GM18498 (cell line): Measurements from ENCODE around the gene PLK5.

Experiments used
- ATAC-seq: cut with Tn5 transposase; IDR thresholded peaks from one replicate; pipeline ENCODE4 v1.9.1; 2021; ENCODE audit warnings: mild to moderate bottlenecking, moderate library complexity; ENCODE audit not compliant: unreplicated experiment

The PLK5 gene

DNA sequence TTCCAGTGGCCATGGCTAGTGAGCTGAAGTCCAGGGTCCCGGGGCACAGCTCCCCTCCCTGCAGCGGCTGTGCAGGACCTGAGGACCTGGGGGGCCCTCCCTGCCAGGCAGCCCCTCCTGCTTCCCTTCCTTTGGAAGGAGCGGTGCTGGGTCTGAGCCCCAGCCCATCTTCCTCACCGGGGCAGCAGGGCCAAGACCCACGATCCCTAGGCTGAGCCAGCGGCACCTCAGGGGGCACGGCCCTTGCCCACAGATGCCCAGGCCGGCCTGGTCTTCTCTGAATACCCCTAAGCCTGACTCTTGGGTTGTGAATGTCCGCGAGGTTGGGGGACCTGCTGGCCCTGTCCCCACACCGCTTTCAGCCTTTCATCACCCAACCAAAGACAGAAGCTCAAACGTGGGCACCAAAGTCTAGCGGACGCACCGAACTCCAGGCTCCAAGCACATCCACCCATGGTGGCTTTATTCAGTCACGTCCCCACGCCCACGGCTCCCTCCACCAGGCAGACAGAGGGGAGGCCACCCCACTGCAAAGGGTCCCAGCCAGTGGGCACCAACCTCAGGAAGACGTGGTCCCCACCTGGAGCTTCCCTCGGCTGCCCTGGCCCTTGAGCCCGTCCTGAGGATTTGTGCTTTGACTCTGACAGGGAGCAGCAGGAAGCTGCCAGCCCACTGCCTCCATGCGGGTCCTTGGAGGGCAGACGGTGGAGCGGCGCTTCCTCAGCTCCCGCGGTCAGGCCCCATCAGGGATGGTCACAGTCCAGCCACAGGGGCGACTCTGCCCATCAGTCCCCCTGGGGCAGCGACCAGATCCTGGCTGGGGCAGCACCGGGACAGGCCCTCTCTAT, 52.6 kb downstream of the PLK5 start:
- ATAC-seq, result no peak

DNA sequence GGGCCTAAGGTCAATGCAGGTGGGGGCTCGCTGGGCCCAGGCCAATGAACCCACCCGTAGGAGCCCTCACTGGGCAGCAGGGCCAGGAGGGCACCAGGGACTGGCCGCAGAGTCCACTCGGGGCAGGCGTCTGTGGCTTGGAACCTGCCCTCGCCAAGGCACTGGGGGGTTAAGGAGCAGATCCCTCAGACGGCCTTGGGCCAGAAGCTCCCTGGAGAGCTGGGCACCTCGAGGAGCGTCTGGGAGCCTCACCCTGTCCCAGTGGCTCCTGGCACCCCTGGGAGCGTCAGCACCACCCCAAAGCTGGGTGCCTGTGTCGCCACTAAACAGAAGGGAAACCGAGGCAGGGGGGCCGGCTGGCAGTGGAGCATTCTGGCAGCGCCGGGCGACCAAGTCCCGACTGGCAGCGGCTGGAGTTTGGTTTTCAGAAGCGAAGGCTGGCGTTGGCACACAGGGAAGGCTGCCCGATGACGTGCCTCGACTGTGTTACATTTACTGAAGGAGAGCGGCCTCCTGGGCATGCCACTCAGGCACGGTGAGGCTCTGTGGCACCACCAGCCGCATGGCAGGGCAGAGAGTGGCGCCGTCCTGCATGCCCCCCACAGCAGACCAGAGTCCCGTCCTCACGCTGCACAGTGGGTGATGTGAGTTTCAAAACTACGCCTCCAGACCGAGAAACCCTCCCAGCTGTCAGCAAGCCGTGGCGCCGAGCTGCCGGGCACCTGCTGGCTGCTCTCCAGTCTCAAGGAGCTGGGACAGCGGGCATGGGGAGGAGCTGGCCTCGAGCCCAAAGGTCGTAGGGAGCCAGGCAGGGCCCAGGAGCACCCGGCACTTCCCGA, 53.4 kb downstream of the PLK5 start:
- ATAC-seq, result no peak

DNA sequence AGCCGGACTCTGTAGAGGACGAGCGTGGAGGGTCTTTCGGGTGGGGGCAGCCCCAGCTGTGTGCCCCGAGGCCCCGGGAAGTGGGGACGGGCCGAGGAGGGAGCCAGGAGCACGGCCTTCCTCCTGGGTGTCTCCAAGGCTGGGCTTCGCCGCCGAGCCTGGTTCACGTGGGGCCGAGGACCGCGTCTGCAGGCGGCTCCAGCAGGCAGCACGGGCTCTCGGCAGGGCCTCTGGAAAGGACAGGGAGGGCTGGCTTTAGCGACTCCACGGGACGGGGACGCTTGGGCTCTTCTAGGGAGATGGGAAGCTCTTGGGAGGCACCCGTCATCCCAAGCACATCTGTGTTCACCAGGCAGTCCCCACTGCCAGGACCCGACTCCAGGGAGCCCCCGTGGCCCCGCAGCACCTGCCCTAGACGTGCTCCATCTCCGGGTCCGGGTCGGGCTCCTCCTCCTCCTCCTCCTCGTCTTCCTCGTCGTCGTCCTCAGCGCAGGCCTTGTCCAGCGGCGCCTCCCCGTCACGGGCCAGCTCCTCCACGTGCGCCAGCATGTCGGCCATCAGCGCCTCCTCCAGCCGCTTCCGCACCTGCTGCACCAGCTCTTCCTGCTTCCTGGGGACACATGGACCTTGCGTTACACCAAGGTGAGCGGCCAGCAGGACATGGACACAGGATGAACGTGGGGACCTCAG, 54.2 kb downstream of the PLK5 start:
- ATAC-seq, result no peak

DNA sequence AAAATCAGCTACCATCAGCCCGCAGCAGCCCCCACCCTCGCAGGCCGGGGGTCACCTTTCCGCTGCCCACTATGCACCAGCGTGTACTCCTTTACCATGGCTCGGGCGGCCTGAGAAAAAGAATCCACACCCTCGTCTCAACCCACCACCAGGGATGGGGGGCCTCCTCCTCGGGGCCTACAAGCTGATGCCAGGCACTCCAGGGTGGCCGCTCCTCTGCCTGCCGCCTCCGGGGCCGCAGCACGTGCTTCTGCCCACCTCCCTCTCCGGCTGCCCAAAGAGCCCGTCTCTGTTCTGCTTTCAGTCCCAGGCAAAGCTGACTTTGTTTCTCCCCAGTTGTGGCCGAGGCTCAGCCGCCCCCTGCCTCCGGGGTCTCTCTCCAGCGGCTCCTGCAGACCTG, 55.3 kb downstream of the PLK5 start:
- ATAC-seq, result no peak

DNA sequence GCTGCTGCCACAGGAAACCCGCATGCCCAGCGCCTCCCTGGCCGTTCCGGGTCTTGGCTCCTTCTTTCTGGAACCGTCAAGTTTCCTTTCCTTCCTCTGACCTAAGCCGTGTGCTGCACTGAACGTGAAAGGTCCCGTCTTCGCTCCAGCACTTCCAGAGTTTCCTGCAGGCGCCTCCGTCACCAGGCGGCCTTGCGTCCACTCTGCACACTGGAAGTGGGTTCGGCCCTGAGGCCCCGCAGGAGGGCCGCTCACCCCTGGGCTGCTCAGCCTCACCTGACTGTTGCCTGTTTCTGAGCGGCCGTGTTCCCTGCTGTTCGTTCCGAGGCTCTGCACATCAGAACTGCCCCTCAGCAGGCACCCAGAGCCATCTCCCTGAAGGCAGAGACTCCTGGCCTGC, 56.5 kb downstream of the PLK5 start:
- no peak for ATAC-seq

DNA sequence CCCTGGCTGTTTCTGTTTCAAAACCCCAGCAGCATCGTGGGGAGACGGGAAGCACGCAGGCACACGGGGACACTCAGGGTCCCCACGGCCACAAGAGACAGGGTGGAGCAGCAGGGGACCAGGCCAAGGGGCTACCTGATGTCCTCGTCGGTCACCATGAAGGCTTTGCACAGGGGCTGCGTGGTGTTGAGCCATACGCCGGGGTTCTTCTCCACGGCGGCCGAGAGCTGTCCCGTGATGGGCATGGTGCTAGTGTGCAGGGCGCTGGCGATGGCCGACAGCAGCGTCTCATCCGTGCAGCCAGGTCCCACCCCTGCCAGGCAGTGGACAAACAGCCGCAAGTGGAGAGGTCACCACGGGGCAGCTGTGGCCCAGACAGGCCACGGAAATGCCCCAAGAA, 57.1 kb downstream of the PLK5 start:
- ATAC-seq, result no peak

DNA sequence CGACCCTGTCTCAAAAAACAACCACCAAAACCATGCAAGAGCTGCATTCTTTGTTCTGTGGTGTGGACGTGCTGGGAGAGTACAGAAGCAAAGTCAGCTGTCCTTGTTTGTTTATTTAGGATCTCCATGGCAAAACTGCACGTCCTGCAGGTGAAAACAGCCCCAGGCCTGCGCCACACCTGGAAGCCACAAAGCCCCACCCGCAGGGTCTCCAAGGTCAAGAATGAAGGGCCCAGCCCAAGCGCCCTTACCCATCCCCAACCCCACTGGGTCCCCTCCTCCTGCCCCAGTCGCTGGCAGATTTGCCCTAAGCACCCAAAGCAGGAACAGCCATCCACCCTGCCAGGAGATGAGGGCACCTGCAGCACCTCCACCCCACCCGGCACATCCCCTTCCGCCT, 58.3 kb downstream of the PLK5 start:
- ATAC-seq, result no peak

DNA sequence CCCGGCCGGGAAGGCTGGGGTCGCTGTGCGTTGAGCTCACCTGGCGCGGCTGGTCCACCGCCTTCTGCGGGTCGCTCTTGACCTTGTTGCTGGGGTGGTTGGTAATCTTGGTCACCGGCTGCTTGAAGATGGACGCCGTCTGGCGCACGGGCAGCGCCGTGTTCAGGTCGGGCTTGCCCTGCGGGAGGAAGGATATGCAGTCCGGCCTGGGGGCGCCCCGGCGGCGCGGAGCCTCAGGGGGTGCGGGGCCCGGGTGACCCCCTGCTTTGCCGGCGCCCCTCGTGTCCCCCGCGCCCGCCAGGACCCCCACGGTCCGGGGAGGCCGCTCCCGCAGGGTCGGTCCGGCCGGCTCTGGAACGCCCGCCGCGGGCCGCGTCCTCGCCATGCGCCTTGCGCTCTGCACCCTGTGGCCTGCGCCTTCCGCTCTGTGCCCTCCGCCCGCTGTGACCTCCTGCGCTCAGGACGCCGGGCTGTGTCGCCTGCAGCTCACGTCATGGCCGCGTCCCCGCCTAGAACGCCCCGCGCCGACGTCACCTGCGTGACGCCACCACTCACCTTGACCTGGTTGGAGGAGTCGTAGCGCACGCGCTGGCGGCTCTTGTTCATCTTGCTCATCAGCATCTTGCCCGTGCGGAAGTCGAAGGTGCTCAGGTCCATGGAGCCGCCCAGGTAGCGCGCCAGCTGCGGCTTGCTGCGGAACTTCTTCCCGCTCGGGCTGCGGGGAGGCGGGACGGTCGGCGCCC, 60.8 kb downstream of the PLK5 start:
- no peak for ATAC-seq

DNA sequence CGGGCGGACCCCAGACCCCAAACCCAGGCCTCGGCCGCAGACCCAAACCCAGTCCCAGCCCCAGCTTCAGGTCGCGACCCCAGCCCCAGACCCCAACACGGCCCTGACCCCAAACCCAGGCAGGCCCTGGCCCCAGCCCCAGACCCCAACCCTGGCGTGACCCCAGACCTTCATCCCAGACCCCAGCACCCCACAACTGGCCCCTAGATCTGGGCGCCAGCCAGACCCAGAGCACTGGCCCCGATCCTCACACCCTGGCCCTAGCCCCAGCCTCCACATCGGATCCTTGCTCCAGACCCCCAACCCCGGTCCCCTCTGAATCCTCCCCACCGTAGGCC, 61.3 kb downstream of the PLK5 start:
- ATAC-seq, result no peak
